ENCODE data around the gene TWF2.

DNA sequence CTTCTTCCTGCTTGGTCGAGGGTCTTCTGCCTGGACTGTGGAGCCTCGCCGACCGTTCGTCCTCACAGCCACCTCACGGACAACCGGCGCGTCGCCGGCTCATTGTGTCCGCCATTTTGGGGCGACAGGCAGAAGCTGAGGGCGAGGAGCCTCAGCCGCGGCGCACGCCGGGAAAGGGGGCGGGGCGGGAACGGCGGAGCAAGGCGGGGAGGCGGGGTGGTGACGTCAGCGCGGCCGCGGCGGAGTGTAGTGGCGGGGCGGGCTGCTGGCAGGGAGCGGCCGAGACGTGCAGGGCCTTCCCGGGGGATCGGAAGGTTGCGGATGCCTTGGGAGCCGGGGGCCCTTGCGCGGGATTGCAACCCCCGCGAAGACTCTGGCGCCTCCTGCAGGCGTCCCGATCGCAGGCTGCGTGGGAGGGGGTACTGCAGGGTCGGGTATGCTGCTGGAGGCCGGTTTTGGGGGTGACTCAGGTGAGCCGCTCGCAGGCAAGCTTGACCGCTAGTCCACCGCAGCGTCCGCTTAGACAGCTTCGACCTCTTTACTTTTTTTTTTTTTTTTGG is 39.6 kb upstream of the TWF2 start, which contains the start of gene WDR82:
- TF ChIP-seq, protein P1, sequence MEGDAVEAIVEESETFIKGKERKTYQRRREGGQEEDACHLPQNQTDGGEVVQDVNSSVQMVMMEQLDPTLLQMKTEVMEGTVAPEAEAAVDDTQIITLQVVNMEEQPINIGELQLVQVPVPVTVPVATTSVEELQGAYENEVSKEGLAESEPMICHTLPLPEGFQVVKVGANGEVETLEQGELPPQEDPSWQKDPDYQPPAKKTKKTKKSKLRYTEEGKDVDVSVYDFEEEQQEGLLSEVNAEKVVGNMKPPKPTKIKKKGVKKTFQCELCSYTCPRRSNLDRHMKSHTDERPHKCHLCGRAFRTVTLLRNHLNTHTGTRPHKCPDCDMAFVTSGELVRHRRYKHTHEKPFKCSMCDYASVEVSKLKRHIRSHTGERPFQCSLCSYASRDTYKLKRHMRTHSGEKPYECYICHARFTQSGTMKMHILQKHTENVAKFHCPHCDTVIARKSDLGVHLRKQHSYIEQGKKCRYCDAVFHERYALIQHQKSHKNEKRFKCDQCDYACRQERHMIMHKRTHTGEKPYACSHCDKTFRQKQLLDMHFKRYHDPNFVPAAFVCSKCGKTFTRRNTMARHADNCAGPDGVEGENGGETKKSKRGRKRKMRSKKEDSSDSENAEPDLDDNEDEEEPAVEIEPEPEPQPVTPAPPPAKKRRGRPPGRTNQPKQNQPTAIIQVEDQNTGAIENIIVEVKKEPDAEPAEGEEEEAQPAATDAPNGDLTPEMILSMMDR (IDR thresholded peaks at IDR 0.05): peak; percentile 40 to 54 (median 49)
- TF ChIP-seq POLR2A (IDR thresholded peaks at IDR 0.05): peak; percentile 83
